ENCODE data around the gene DOCK3.
"Not testable (repeated sequence)": the region's sequence is repeated elsewhere in the genome, so short reads cannot be mapped to it uniquely, and the experiment has no call there.

DOCK3 gene

GRCh38 chr3:51002495-51002894 is 327.8 kb downstream of the DOCK3 start:
- DNase-seq, result no peak

GRCh38 chr3:51004235-51004634 is 329.5 kb downstream of the DOCK3 start:
- no peak for DNase-seq

- no peak for DNase-seq
Measured at GRCh38 chr3:51024121-51024520, 349.4 kb downstream of the DOCK3 start.

- DNase-seq, result no peak
Measured at GRCh38 chr3:51024765-51025632, 350.3 kb downstream of the DOCK3 start.

- no peak for DNase-seq
Measured at GRCh38 chr3:51031666-51032065, 356.9 kb downstream of the DOCK3 start.

GRCh38 chr3:51035630-51036029 is 360.9 kb downstream of the DOCK3 start:
- no peak for DNase-seq

GRCh38 chr3:51044982-51045381 is 370.3 kb downstream of the DOCK3 start:
- DNase-seq, result no peak

- no peak for DNase-seq
Measured at GRCh38 chr3:51052562-51052961, 377.8 kb downstream of the DOCK3 start.

- no peak for DNase-seq
Measured at GRCh38 chr3:51057121-51057520, 382.4 kb downstream of the DOCK3 start.

GRCh38 chr3:51063053-51063452 is 388.3 kb downstream of the DOCK3 start:
- DNase-seq, result no peak

- DNase-seq, result no peak
Measured at GRCh38 chr3:51075221-51075775, 400.6 kb downstream of the DOCK3 start.

- DNase-seq, result no peak
Measured at GRCh38 chr3:51082363-51082762, 407.6 kb downstream of the DOCK3 start.

- no peak for DNase-seq
Measured at GRCh38 chr3:51083490-51083889, 408.8 kb downstream of the DOCK3 start.

- not testable (repeated sequence) for DNase-seq
Measured at GRCh38 chr3:51092141-51092540, 417.4 kb downstream of the DOCK3 start.

- not testable (repeated sequence) for DNase-seq
Measured at GRCh38 chr3:51094838-51095237, 420.1 kb downstream of the DOCK3 start.

- DNase-seq, result peak; percentile 10
Measured at GRCh38 chr3:51099794-51100535, 425.2 kb downstream of the DOCK3 start.

- DNase-seq, result no peak
Measured at GRCh38 chr3:51100536-51100851, 425.8 kb downstream of the DOCK3 start.

GRCh38 chr3:51102396-51102795 is 427.7 kb downstream of the DOCK3 start:
- DNase-seq, result no peak

GRCh38 chr3:51106242-51106876 is 431.6 kb downstream of the DOCK3 start:
- DNase-seq, result no peak

- no peak for DNase-seq
Measured at GRCh38 chr3:51110586-51110985, 435.9 kb downstream of the DOCK3 start.

- no peak for DNase-seq
Measured at GRCh38 chr3:51122944-51123343, 448.2 kb downstream of the DOCK3 start.

- no peak for DNase-seq
Measured at GRCh38 chr3:51123531-51123930, 448.8 kb downstream of the DOCK3 start.

GRCh38 chr3:51131607-51132006 is 456.9 kb downstream of the DOCK3 start:
- DNase-seq, result not testable (repeated sequence)

- DNase-seq, result no peak
Measured at GRCh38 chr3:51137715-51138114, 463.0 kb downstream of the DOCK3 start.

All from COR-L47 (cell line).